HG02610 (cell line): ENCODE results near the gene HEATR3.

ENCODE experiments used
- ATAC-seq: cut with Tn5 transposase; IDR thresholded peaks from one replicate; pipeline ENCODE4 v1.9.1; 2021; ENCODE audit warnings: mild to moderate bottlenecking, moderate library complexity; ENCODE audit not compliant: unreplicated experiment

HEATR3 gene

DNA sequence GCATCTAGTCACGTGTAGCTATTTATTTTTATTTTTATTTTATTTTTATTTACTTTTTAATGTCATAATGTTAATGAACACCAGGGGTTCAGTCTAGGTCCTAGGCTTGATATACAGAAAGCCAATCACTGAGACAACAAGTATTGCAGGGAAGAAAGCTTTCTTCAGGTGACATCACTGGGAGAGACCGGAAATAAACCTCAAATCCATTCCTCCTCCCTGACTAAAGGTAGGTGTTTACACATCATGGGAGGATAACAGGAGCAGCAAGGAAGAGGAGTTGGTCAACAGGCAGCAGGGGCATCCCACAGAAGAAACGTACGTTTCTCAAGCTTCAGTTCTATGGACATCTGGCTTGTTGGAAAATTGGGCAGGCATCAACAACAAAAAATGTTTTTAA, 9.5 kb upstream of the HEATR3 start:
- ATAC-seq: no peak

DNA sequence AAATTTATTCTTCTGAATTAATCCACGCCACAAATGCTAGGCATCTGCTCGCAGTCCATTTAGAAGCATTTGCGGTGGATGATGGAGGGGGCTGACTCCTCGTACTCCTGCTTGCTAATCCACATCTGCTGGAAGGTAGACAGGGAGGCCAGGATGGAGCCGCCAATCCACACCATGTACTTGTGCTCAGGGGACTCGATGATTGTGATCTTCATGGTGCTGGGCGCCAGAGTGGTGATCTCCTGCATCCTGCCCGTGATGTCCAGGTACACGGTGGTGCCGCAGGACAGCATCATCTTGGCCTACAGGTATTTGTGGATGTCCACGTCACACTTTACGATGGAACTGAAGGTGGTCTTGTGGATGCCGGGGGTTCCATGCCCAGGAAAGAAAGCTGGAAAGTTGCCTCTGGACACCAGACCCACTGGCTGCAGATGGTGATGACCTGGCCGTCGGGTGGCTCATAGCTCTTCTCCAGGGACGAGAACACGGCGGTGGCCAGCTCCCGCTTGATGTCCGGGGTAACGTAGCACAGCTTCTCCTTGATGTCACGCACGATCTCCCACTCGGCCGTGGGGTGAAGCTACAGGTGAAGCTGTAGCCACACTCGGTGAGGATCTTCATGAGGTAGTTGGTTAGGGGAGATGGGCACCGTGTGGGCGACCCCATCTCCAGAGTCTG, 7.5 kb upstream of the HEATR3 start:
- no peak for ATAC-seq

DNA sequence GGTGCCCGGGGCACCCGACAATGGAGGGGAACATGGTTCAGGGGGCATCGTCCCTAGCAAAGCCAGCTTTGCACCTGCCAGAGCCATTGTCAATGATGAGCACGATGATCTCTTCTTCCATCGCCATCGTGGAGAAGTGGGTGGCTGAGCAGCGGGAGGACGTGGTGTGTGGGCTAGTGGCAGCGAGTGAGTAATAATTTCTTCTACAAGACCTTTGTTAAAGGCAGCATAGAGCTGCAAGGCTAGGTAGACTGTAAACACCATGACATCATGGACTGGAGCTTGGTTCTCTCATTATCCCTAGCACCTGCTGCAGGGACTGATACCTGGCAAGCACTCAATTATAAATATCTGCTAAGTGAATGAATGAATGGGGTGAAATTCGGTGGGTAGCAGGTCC, 6.7 kb upstream of the HEATR3 start:
- ATAC-seq: no peak

DNA sequence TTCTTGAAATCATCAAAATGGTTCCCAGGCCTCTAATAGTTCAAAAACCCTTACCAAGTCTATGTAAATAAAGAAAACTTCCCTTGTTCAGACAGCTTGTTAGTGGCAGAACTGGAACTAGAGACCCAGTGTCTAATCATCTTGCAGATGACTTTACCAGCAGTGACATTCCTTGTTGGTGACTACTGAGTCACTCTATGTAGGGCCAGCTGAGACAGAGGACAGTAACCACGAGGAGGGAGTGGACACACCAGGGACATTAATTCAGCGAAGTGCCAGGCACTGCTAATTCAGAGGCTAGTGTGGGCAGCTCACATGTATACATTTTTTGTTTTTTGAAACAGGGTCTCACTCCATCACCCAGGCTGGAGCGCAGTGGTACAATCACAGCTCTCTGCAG, 6.1 kb upstream of the HEATR3 start:
- no peak for ATAC-seq

DNA sequence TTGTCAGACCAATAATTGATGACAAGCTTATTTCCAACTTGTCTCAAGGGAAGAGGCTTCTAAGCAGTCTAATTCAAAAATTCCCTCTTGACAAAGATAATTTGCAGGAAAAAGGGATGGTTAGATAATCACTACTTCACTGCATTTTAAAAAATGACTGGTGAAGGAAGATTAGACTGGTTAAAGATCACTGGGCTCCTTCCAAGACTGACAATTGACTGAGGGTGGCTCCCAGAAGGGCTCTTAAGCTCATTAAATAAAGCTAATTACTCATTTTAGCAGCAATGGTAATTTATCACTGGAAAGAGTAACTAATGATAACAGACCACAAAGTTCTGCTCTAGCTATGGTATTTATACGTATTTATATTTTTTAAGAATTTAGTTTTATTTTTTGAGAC, 4.4 kb upstream of the HEATR3 start:
- ATAC-seq: no peak

DNA sequence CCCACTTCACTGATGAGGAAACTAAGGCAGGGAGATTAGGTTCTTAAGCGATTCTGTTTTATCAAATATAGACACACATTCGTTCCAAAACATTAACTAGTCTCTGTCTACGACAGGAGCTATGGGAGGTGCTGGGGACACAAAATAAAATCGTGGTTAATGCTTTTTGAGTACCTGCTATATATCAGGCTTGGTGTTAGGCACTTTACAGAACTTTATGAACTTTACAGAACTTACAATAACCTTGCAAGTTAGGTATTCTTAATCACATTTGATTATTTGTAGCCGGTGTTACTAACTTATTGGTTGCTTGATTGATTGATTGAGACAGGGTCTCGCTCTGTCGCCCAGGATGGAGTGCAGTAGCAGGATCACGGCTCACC, 538 bp upstream of the HEATR3 start:
- no peak for ATAC-seq

DNA sequence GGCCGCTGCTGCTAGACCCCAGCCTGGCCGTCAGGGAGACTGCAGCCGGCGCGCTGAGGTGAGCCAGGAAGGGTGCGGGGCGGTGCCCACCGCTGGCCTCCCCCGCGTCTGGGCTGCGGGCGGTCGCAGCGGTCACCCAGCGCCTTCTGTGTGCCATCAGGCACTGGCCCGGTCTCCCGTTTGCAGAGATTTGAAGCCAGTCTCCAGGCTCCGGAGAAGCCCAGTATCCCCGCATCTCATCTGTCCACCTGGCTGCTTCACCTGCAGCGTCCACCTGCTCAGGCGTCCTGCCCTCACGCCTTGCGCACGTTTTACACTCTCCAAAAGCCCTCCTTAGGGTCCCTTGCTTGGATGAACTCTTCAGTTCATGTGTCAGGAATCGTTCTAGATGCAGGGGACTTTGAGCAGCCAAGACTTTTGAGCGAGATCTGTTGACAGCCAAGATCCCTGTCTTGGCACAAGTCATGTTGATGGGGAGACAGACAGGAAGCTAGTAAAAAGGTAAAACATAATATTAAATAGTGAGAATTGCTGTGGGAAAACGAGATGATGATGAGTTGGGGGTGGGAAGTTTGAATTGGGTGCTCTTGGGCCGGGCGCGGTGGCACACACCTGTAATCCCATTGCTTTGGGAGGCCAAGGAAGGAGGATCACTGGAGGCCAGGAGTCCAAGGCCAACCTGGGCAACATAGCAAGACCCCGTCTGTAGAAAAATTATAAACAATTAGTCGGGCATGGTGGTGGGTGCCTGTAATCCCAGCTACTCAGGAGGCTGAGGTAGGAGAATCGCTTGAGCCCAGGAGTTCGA, 916 bp downstream of the HEATR3 start:
- no peak for ATAC-seq

DNA sequence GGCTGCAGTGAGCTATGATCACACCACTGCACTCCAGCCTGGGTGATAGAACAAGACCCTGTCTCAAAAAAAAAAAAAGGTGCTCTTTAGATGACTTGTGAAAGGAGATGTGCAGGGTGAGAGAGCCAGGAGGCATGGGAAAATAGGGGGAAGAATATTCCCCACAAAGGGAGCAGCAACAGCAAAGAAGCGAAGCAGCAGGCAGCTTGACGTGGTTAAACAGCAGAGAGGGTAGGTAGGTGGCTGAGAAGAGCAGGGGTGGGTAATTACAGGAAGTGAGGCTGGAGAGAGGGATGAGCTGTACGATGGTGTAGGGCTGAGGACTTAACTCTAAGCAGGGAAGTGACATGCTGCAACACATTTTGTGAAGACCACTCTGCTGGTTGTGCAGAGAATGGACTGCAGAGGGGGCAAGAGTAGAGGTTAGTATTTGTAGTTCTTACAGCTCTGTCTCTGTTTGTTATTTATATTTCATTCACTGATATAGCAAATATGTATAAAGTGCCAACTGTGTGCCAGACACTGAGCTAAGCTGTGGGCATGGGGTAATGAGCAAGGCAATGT, 1.6 kb downstream of the HEATR3 start:
- ATAC-seq: peak; percentile 30

DNA sequence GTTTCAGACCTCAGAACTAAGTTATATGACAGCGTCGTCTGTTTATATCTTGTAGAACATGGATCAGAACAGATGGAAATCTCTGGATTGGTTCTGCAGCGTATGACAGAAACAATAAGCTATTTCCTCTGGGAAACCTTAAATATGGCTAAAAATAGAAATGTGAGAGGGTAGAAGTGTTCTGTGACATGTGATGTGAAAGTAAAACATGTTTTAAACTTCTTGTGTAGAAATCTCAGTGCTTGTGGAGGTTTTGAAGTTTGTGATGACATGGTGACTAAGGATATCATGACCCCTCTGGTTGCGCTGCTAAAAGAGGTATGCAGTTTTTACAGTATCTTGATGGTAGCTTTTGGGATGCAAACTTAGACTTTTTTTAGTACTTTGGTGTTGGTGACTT, 2.8 kb downstream of the HEATR3 start:
- no peak for ATAC-seq

DNA sequence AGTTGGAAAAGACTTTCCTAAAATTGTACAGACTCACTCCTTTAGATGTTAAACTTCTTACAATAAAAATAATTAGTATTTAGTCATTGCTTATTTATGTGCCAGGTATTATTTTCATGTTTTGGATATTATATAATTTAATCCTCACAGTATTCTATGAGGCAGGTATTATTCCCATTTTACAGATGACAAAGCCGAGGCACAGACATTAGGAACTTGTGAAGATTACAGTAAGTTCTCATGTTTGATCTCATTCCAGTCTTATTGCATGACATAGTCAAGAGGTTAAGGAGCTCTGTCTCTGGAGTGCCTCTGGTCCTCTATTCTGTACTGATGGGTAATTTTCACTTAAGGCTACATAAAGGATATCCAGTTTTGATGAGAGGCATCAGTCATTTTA, 3.3 kb downstream of the HEATR3 start:
- ATAC-seq: no peak

DNA sequence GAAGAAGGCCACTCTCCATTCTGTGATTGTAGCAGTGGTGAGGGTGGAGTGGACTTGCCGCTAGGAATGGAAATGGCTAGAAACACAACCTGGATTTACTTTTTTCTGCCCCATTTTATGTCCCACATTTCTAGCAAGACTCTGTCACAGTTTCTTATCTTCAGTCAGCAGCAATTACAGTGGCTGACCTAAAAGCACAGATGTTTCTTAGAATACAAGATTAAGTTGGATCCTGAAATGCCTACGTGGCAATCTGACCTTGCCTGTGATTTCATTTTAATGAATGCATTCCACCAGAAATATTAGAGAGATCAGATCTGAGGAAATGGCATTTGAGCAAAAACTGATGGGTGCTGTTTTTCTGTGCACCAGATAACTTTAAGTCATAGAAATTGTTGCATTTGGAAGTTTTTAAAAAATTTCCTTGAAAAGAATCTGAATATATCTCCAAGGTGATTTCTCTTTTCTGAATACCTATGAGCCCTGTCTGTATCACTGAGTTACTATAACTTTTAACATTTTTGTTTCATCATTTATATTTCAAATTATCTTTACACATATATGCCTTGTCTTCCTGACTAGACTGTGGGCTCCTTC, 5.4 kb downstream of the HEATR3 start:
- ATAC-seq: no peak

DNA sequence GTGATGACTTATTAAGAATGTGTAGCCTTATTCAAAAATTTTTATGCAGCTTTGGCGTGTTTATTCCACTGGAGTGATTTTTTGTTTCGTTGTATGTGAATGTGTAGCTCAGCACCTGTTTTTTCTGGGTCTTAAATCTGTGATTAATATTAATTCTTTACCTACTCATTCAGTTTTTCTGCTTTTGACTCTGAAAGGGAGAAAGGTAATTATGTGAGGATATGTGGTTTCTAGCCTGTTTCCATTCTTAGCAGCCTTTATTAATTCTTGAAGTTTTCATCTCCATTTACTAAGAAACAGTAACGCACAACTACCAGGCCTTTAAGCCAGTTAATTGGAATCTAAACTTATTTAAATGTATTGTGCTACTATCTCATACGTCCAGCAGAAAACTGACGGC, 7.0 kb downstream of the HEATR3 start:
- no peak for ATAC-seq

DNA sequence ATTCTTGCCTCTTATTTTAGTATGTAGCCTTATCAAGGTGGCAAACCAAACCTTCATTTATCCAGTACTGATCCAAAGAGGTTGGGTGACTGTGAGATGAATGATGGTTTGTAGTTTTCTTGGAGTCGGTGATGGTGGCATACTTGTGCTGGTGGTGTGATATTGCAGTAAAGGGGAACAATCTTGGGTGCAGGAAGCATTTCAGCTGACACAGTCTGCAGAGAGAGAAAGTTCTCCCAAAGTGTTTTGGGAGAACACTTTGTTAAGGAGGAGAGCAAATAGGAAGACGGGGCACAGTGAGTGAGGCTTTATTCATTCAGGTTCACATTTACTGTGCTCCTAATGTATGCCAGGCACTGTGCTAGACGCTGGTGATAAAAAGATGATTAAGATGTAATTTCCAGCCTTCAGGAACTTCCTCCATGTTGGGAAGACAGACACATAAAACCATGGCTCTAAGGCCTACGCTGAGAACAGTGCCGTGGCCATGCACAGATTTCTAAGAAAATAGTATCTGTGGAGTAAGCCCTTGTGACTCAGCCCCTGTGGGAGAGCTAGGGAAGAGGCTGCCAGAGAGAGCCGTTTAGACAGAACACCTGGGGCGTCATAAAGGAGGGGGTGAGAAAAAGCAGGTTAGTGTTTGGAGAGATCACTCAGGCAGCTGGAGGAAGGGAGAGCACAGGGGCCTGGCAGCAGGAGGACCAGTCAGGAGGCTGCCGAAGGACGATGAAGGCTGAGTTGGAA, 13.8 kb downstream of the HEATR3 start:
- no peak for ATAC-seq

DNA sequence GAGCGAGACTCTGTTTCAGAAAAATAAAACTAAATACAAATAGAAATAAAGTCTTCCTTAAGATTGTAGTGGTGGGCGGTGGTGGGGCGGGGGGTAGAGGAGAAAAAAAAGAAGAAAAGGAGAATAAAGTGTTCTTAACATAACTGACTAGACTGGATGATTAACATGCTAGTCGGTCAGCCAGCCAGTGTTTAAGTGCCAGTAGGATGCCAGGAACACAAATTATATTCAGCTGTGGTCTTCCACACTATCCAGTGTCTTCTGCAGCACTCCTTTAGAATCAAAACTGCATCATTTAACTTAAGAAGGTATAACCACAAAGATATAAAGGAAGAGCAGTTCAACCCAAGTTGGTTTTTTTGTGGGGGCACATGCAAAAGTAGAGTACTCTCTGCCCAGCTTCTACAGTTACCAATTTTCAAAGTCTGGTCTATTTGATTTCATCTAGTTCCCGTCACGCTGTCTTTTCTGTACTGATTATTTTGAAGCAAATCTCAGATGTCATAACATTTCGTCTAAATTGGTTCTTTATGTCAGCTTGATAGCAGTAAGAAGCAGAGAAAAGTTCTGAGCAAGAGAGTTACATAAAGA, 15.8 kb downstream of the HEATR3 start:
- ATAC-seq: no peak

DNA sequence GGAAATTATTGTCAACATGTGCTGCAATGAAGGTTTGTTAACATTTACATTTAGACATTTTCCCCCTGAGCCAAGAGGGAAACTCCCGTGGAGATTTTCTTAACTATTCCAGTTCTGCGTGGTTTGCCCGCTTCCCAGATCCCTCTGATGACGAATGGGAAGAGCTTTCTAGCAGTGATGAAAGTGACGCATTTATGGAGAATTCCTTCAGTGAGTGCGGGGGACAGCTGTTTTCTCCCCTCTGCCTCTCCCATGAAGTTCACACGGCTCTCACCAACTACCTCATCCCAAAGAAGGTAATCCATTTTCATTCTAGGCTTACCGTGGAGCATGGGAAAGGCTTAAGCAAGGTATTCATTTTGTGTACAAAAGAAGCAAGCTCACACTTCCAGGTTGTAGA, 18.2 kb downstream of the HEATR3 start:
- no peak for ATAC-seq

DNA sequence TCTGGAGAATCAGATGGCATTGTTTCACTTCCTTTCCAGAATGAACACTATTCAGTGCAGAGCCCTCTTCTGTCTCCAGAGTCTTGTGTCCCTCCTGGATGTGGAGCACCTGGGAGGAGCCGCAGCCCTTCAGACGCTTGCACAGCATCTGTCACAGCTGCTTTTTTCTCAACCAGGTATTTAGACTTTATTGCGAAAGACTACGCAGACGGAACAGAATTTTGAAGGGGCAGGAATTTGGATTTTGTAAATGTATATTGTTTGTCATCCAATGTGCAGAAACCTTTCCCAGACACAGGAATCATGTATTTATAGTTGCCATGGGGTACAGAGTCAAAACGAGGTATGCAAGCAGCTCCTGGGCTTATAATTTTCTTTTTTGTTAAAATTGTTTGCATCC, 20.4 kb downstream of the HEATR3 start:
- ATAC-seq: no peak

DNA sequence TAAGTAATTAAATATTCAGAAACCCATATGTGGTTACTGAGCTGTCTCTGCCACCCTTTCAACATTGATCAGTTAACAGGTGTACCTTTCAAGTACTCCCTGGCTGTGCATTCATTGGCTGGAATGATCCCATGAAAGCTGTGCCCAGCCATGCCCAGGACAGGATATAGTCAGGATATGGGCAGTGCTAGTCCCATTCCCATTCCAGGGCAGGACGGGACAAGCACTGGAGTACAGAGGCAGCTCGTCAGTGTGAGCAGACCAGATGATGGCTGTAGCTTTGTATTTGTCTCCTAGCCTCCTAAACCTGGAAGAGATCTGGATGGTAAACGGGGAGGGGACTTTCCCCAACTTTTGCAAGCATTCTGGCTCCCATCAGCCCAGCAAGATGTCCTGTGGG, 22.5 kb downstream of the HEATR3 start:
- no peak for ATAC-seq

DNA sequence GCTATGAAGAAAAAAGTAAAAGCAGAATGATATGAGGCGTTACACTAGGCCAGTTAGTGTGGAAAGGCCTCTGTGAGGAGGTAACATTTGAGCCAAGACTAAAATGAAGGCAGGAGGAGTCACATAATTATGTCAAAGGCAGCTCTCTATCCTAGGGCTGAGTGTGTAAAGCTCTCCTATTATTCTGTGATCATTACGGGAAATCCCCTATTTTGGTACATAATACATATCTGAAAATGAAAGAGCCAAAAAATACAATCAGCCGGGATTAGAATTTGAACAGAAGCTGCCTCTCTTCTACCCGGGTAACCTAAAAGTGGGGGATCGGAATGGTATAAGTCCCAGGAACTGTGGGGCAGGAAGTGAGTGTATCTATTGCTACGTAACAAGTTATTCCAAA, 27.1 kb downstream of the HEATR3 start:
- no peak for ATAC-seq

DNA sequence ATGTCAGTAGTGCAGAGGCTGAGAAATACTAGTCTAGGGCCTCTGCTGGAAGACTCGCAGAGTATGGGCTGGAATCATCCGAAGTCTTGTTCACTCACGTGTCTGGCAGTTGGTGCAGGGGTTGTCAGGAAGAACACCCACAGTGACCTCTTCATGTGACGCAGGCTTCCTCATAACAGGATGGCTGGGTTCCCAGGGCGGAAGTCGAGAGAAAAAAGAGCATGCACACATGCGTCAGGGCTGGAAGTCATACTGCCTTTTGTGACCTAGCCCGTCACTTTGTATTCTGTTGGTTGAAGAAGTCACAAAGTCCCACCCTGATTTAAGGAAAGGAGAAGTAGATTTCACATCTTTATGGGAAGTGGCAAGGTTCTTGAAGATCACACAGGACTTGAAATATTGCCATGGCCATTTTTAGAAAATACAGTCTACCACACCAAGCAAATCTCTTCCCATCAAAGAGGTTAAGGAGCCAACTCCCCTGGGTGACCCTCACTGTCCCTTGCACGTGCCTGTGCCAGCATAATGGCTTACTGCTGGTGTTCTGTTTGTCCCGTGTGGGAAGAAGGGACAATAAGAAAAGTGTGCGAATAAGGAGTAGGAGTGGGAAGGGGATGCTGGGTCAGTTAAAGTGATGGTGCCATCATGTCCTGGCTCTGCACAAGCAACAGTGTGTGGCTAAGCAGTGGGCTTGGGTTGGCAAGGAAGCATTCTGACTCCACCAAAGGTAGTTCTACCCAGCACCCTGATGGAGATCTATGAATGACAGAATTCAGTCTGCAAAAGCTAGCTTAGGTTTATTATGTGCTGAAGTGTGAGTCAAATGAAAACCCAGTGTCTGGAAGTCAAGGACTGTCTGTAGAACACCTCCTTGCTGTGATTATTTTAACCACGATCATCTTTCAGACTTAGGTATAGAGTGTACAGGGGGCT, 28.1 kb downstream of the HEATR3 start:
- peak; percentile 54 for ATAC-seq

DNA sequence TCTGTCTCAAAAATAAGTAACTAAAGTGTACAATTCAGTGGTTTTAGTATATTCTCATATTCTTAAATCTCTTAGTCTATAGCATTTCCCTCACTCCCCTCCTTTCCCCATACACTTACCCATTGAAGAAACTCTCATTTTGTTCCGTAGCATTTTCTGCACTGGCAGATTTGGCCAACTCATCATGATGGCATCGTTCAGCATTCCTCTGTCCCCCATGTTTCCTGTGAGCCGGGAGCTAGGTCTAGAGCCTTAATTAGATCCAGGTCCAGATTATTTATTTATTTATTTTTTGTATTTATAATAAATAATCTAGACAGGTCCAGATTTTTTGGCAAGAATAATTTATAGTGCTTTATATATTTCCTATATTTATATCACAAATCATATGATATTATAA, 31.0 kb downstream of the HEATR3 start:
- ATAC-seq: no peak
